NOMO-1 treated with DMSO at 0.1 percent for 48 hours (cell line): ENCODE results near the gene COX6A1.

Experiments
- DNase-seq: peaks from one replicate; lab custom pipeline; 2025; ENCODE audit not compliant: unreplicated experiment; lab: John Stamatoyannopoulos, UW

COX6A1 gene

GRCh38 chr12:120437735-120438494 lies at the start of gene COX6A1:
Gene COX6A1, plus strand, starts transcription at chr12:120438113. Its CDS starts 14 bp downstream, at chr12:120438127.
- DNase-seq, result peak; percentile 99

GRCh38 chr12:120388691-120389481 lies 49.0 kb upstream of the COX6A1 start:
- no peak for DNase-seq

- no peak for DNase-seq
Measured at GRCh38 chr12:120390540-120391120, 47.3 kb upstream of the COX6A1 start.

- DNase-seq, result no peak
Measured at GRCh38 chr12:120394483-120395367, 43.2 kb upstream of the COX6A1 start.

- no peak for DNase-seq
Measured at GRCh38 chr12:120397824-120398540, 39.9 kb upstream of the COX6A1 start.

GRCh38 chr12:120399531-120399930 lies 38.4 kb upstream of the COX6A1 start:
- no peak for DNase-seq

- no peak for DNase-seq
Measured at GRCh38 chr12:120402217-120402616, 35.7 kb upstream of the COX6A1 start.

- no peak for DNase-seq
Measured at GRCh38 chr12:120403869-120404268, 34.0 kb upstream of the COX6A1 start.

- DNase-seq, result no peak
Measured at GRCh38 chr12:120404271-120404670, 33.6 kb upstream of the COX6A1 start.

GRCh38 chr12:120406069-120406468 lies 31.8 kb upstream of the COX6A1 start:
- DNase-seq, result no peak

- DNase-seq, result no peak
Measured at GRCh38 chr12:120406553-120406952, 31.4 kb upstream of the COX6A1 start.

- DNase-seq, result no peak
Measured at GRCh38 chr12:120408771-120409170, 29.1 kb upstream of the COX6A1 start.

- DNase-seq, result no peak
Measured at GRCh38 chr12:120412421-120412820, 25.5 kb upstream of the COX6A1 start.

GRCh38 chr12:120413901-120414695 lies 23.8 kb upstream of the COX6A1 start:
- no peak for DNase-seq

- no peak for DNase-seq
Measured at GRCh38 chr12:120416490-120417216, 21.3 kb upstream of the COX6A1 start.

GRCh38 chr12:120417917-120418580 lies 19.9 kb upstream of the COX6A1 start:
- DNase-seq, result no peak

GRCh38 chr12:120421701-120422100 lies 16.2 kb upstream of the COX6A1 start:
- no peak for DNase-seq

- no peak for DNase-seq
Measured at GRCh38 chr12:120422892-120423456, 14.9 kb upstream of the COX6A1 start.
